ENCODE data around the gene SNCB. TPM values are rescaled to one million over a fixed set of nuclear protein-coding genes. Genes with fewer than 3 reads are reported as not detected.

The SNCB gene
- not detected for total RNA-seq

GRCh38 chr5:176629853-176630680 is at the start of gene SNCB, which contains the start of gene EIF4E1B:
SNCB (minus strand) TSS chr5:176630534; CDS start chr5:176629654, 880 bp downstream.
EIF4E1B (plus strand) TSS chr5:176630675; CDS start chr5:176642788, 12,113 bp downstream.
- DNase-seq (ENCODE audit: low spot score) (no peak), ATAC-seq (peak; percentile 54)

- no peak for DNase-seq (ENCODE audit: low spot score)
Measured at GRCh38 chr5:176679365-176680225, 49.3 kb upstream of the SNCB start.

GRCh38 chr5:176678584-176678983 is 48.2 kb upstream of the SNCB start:
- no peak for ATAC-seq
- no peak for DNase-seq (ENCODE audit: low spot score)

More at GRCh38 chr5:176679365-176680225, 49.3 kb upstream of the SNCB start:
- ATAC-seq = no peak

GRCh38 chr5:176677209-176677939 is 47.0 kb upstream of the SNCB start:
- ATAC-seq (no peak), DNase-seq (ENCODE audit: low spot score) (no peak)

- DNase-seq (ENCODE audit: low spot score) (no peak), ATAC-seq (no peak)
Measured at GRCh38 chr5:176676361-176676824, 46.1 kb upstream of the SNCB start.

GRCh38 chr5:176675676-176676360 is 45.5 kb upstream of the SNCB start:
- DNase-seq (ENCODE audit: low spot score) = no peak
- ATAC-seq = no peak

GRCh38 chr5:176674799-176675198 is 44.5 kb upstream of the SNCB start:
- ATAC-seq (no peak), DNase-seq (ENCODE audit: low spot score) (no peak)

- DNase-seq (ENCODE audit: low spot score) (no peak), ATAC-seq (no peak)
Measured at GRCh38 chr5:176673651-176674583, 43.6 kb upstream of the SNCB start.

GRCh38 chr5:176671890-176672747 is 41.8 kb upstream of the SNCB start:
- no peak for ATAC-seq
- no peak for DNase-seq (ENCODE audit: low spot score)

- DNase-seq (ENCODE audit: low spot score) (no peak), ATAC-seq (no peak)
Measured at GRCh38 chr5:176671399-176671798, 41.1 kb upstream of the SNCB start.

GRCh38 chr5:176670449-176670848 is 40.1 kb upstream of the SNCB start:
- DNase-seq (ENCODE audit: low spot score) = no peak
- ATAC-seq = no peak

GRCh38 chr5:176667637-176668036 is 37.3 kb upstream of the SNCB start:
- DNase-seq (ENCODE audit: low spot score) (no peak), ATAC-seq (no peak)

GRCh38 chr5:176665517-176665916 is 35.2 kb upstream of the SNCB start:
- ATAC-seq = no peak

GRCh38 chr5:176664886-176665285 is 34.6 kb upstream of the SNCB start:
- ATAC-seq = no peak
- DNase-seq (ENCODE audit: low spot score) = no peak

More at GRCh38 chr5:176665517-176665916, 35.2 kb upstream of the SNCB start:
- no peak for DNase-seq (ENCODE audit: low spot score)

- ATAC-seq (no peak), DNase-seq (ENCODE audit: low spot score) (no peak)
Measured at GRCh38 chr5:176664479-176664878, 34.1 kb upstream of the SNCB start.

GRCh38 chr5:176663566-176663965 is 33.2 kb upstream of the SNCB start:
- ATAC-seq (no peak), DNase-seq (ENCODE audit: low spot score) (no peak)

GRCh38 chr5:176662371-176663333 is 32.3 kb upstream of the SNCB start:
- ATAC-seq = no peak
- no peak for DNase-seq (ENCODE audit: low spot score)

Measured in left lobe of liver (tissue), 2 donors.